Calu3 (cell line): ENCODE data around the gene SULT4A1. TPM values are rescaled to one million over a fixed set of nuclear protein-coding genes. Genes with fewer than 3 reads are reported as not detected.

Source experiments
- BruUV-seq: library from RNA; stranded (reverse); fragments of 400-500 nt; replicated peaks from 2 replicates; lab custom pipeline; 2021; lab: Mats Ljungman, UMichigan
- CTCF ChIA-PET: fragments of 300-600 bp; sonication (Branson Sonifier 250); formaldehyde crosslinking; loops from one replicate; lab custom pipeline; 2022; ENCODE audit warnings: antibody characterized with exemption; lab: Charles Lee
- DNase-seq: peaks from one replicate; pipeline ENCODE4 v3.0.0; 2022
- H3K27ac Mint-ChIP-seq: one replicate; pipeline ENCODE4 v1.8.0; 2022; ENCODE audit warnings: mixed read lengths; ENCODE audit not compliant: unreplicated experiment
- H3K27me3 Mint-ChIP-seq: one replicate; pipeline ENCODE4 v1.8.0; 2022; ENCODE audit warnings: mixed read lengths; ENCODE audit not compliant: unreplicated experiment
- H3K36me3 Mint-ChIP-seq: one replicate; pipeline ENCODE4 v1.8.0; 2022; ENCODE audit warnings: mild to moderate bottlenecking, moderate library complexity, mixed read lengths; ENCODE audit not compliant: insufficient read depth, unreplicated experiment
- H3K4me1 Mint-ChIP-seq: one replicate; pipeline ENCODE4 v1.8.0; 2022; ENCODE audit warnings: mild to moderate bottlenecking, low read depth, mixed read lengths; ENCODE audit not compliant: unreplicated experiment
- H3K4me3 Mint-ChIP-seq: one replicate; pipeline ENCODE4 v1.8.0; 2022; ENCODE audit warnings: mild to moderate bottlenecking, low read depth, moderate library complexity, mixed read lengths; ENCODE audit not compliant: unreplicated experiment
- H3K9me3 Mint-ChIP-seq: one replicate; pipeline ENCODE4 v1.8.0; 2022; ENCODE audit warnings: low read depth, mixed read lengths; ENCODE audit not compliant: unreplicated experiment
- CTCF ChIP-seq: fragments of 200-600 bp; IDR thresholded peaks from one replicate; pipeline ENCODE4 v1.8.0; 2022; ENCODE audit warnings: antibody characterized with exemption; ENCODE audit not compliant: unreplicated experiment
- intact Hi-C: fragments of 100-400 bp; cut with micrococcal nuclease; formaldehyde crosslinking; loops from one replicate; pipeline ENCODE4 v1.10.0; 2022; ENCODE audit not compliant: unreplicated experiment
- total RNA-seq: library from RNA; stranded (reverse); gene quantifications from 2 replicates; pipeline ENCODE4 v1.2.3, GENCODE V29; 2022

Gene SULT4A1
- total RNA-seq, 1 experiment from 2014 or later, result 9.1 TPM

- intact Hi-C loops, result no loop called here
- Mint-ChIP-seq H3K27me3 (no peaks in the 10 kb centered on the region), H3K36me3 (no peaks in the 10 kb centered on the region), H3K27ac (no peak overlapping the region), H3K4me1 (no peaks in the 10 kb centered on the region), H3K9me3 (peaks cover 2% of the 10 kb centered on the region), H3K4me3 (no peak overlapping the region)
- no TSS peak for BruUV-seq
- TF ChIP-seq CTCF, result no peak
- no peak for DNase-seq
- CTCF ChIA-PET, result interaction anchor here (0.8 kb wide), 1 partner anchor 31 kb away, joined by 4 read pairs; no protein-coding TSS in a partner anchor
Observed at GRCh38 chr22:43851979-43852307, 10.4 kb downstream of the SULT4A1 start.

GRCh38 chr22:43851058-43851978 lies 11.0 kb downstream of the SULT4A1 start:
- intact Hi-C loops, result no loop called here
- no peaks in the 10 kb centered on the region for H3K9me3 Mint-ChIP-seq
- no peak overlapping the region for H3K27ac Mint-ChIP-seq
- no peak for DNase-seq
- CTCF ChIA-PET, result no interaction called here
- H3K36me3 Mint-ChIP-seq, result no peaks in the 10 kb centered on the region
- BruUV-seq, result no TSS peak
- TF ChIP-seq CTCF, result no peak
- no peak overlapping the region for H3K4me3 Mint-ChIP-seq
- no peaks in the 10 kb centered on the region for H3K4me1 Mint-ChIP-seq
- H3K27me3 Mint-ChIP-seq, result no peaks in the 10 kb centered on the region

- CTCF ChIA-PET, result no interaction called here
- no peaks in the 10 kb centered on the region for H3K4me1 Mint-ChIP-seq
- no peaks in the 10 kb centered on the region for H3K9me3 Mint-ChIP-seq
- no peak for TF ChIP-seq CTCF
- intact Hi-C loops, result no loop called here
- BruUV-seq, result no TSS peak
- no peak for DNase-seq
- H3K27ac Mint-ChIP-seq, result no peak overlapping the region
- H3K4me3 Mint-ChIP-seq, result no peak overlapping the region
- peaks cover 4% of the 10 kb centered on the region for H3K36me3 Mint-ChIP-seq
- no peaks in the 10 kb centered on the region for H3K27me3 Mint-ChIP-seq
Observed at GRCh38 chr22:43850529-43850928, 11.8 kb downstream of the SULT4A1 start.

- Mint-ChIP-seq H3K9me3 (no peaks in the 10 kb centered on the region), H3K4me3 (no peak overlapping the region), H3K4me1 (no peaks in the 10 kb centered on the region), H3K36me3 (peaks cover 9% of the 10 kb centered on the region), H3K27ac (no peak overlapping the region), H3K27me3 (no peaks in the 10 kb centered on the region)
- CTCF ChIA-PET, result no interaction called here
- no TSS peak for BruUV-seq
- intact Hi-C loops, result no loop called here
- DNase-seq, result no peak
- TF ChIP-seq CTCF, result no peak
Observed at GRCh38 chr22:43849731-43850130, 12.6 kb downstream of the SULT4A1 start.
